K562 (cell line): ENCODE results near the gene DOCK4.

Source experiments
- ARID2 ChIP-seq: fragments of 450-650 bp; IDR thresholded peaks from 2 replicates; pipeline ENCODE4 v1.6.1; 2017; ENCODE audit warnings: antibody characterized with exemption, mild to moderate bottlenecking
- BHLHE40 ChIP-seq: IDR thresholded peaks from 2 replicates; pipeline ENCODE4 v1.6.1; 2011; ENCODE audit warnings: low read length, improper control_type of control experiment
- CTCF ChIP-seq, 3 experiments: IDR thresholded peaks in 2 of 3; conservative IDR thresholded peaks in 1 of 3; 2 replicates each; pipeline ENCODE4 v1.5.1; 2011 to 2012; ENCODE audit warnings: low read length in 3 of 3, mild to moderate bottlenecking in 3 of 3, control low read depth in 2 of 3, improper control_type of control experiment in 1 of 3, inconsistent platforms in 1 of 3, low read depth in 1 of 3, mixed read lengths in 1 of 3, moderate library complexity in 1 of 3; ENCODE audit not compliant: insufficient read depth in 2 of 3
- HDGF ChIP-seq: fragments of 450-650 bp; IDR thresholded peaks from 2 replicates; pipeline ENCODE4 v1.6.1; 2016
- JUND ChIP-seq, 2 experiments: IDR thresholded peaks; 2 replicates in 1 of 2; 3 replicates in 1 of 2; pipeline ENCODE4 v1.6.1; 2011; ENCODE audit warnings: borderline replicate concordance in 2 of 2, low read depth in 2 of 2, low read length in 2 of 2, improper control_type of control experiment in 1 of 2, missing biosample characterization in 1 of 2, missing genetic modification characterization in 1 of 2, missing genetic modification reagents in 1 of 2
- MTA2 ChIP-seq: fragments of 450-650 bp; IDR thresholded peaks from 2 replicates; pipeline ENCODE4 v1.6.1; 2016; ENCODE audit warnings: low read depth
- TFAP4 ChIP-seq: sonication (generic); formaldehyde crosslinking; IDR thresholded peaks from 2 replicates; pipeline ENCODE4 v1.8.0; 2022; ENCODE audit warnings: missing genetic modification reagents, mild to moderate bottlenecking, moderate library complexity, borderline replicate concordance
- ZBED1 ChIP-seq: IDR thresholded peaks from 2 replicates; pipeline ENCODE4 v1.6.1; 2014
- ZSCAN29 ChIP-seq: fragments of 450-650 bp; IDR thresholded peaks from 2 replicates; pipeline ENCODE4 v1.6.1; 2017
- TF ChIP-seq, protein P1 (sequence below), 2 experiments: IDR thresholded peaks; 2 replicates each; pipeline ENCODE4 v1.6.1; 2011; ENCODE audit warnings: borderline replicate concordance in 1 of 2, control low read depth in 1 of 2, low read depth in 1 of 2, low read length in 1 of 2, mild to moderate bottlenecking in 1 of 2, mixed read lengths in 1 of 2, moderate library complexity in 1 of 2; ENCODE audit not compliant: insufficient read depth in 1 of 2, insufficient read length in 1 of 2, poor library complexity in 1 of 2, severe bottlenecking in 1 of 2; ENCODE audit errors: extremely low read depth in 1 of 2
- TF ChIP-seq, protein P2 (sequence below): sonication (generic); formaldehyde crosslinking; IDR thresholded peaks from 2 replicates; pipeline ENCODE4 v1.8.1; 2022; ENCODE audit warnings: missing genetic modification reagents

DNA sequence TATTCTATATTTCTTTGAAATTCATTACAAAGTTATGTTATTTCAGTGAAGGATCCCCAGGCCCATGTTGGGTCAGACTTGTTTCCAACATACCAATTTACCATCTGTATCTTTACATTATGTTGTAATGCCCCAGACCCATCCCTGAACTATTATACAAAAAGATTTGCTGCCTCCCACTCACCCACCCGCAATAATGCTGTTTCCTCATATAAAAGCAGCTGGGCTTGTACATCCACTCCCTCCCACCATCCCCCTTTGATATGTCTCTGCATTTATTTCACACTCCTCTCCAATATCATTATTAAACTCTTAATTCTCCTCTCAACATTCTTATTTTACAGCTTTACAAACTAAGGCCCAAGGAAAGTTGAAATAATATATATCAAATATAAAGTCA is 153.7 kb downstream of the DOCK4 start:
- TF ChIP-seq, protein P1, sequence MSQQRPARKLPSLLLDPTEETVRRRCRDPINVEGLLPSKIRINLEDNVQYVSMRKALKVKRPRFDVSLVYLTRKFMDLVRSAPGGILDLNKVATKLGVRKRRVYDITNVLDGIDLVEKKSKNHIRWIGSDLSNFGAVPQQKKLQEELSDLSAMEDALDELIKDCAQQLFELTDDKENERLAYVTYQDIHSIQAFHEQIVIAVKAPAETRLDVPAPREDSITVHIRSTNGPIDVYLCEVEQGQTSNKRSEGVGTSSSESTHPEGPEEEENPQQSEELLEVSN (IDR thresholded peaks at IDR 0.05; ENCODE audit: borderline replicate concordance in 1 of 2, extremely low read depth in 1 of 2, insufficient read depth in 1 of 2, insufficient read length in 1 of 2, low read depth in 1 of 2, low read length in 1 of 2, poor library complexity in 1 of 2, severe bottlenecking in 1 of 2), result no peak
- TF ChIP-seq HDGF (no peak), CTCF (IDR thresholded peaks at IDR 0.05 in 2 of 3, conservative IDR thresholded peaks at IDR 0.05 in 1 of 3; ENCODE audit: insufficient read depth in 2 of 3, low read depth in 1 of 3, low read length in 3 of 3) (no peak), TFAP4 (CRISPR knock-in tag) (no peak), JUND (IDR thresholded peaks at IDR 0.05; ENCODE audit: borderline replicate concordance, low read depth, low read length) (no peak), JUND (tag; IDR thresholded peaks at IDR 0.05; ENCODE audit: borderline replicate concordance, low read depth, low read length) (no peak), MTA2 (no peak), ARID2 (no peak), ZBED1 (no peak), ZSCAN29 (no peak), BHLHE40 (no peak)
- TF ChIP-seq, protein P2, sequence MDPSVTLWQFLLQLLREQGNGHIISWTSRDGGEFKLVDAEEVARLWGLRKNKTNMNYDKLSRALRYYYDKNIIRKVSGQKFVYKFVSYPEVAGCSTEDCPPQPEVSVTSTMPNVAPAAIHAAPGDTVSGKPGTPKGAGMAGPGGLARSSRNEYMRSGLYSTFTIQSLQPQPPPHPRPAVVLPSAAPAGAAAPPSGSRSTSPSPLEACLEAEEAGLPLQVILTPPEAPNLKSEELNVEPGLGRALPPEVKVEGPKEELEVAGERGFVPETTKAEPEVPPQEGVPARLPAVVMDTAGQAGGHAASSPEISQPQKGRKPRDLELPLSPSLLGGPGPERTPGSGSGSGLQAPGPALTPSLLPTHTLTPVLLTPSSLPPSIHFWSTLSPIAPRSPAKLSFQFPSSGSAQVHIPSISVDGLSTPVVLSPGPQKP (CRISPR knock-in tag), result no peak
